HCT116 (cell line): Measurements from ENCODE around the gene TUT7. TPM values are rescaled to one million over a fixed set of nuclear protein-coding genes. Genes with fewer than 3 reads are reported as not detected.
"Not testable (repeated sequence)": the region's sequence is repeated elsewhere in the genome, so short reads cannot be mapped to it uniquely, and the experiment has no call there.

ENCODE experiments used
- ATAC-seq: fragments of 200-7000 bp; cut with Tn5 transposase; 2 replicates; pipeline ENCODE4 v1.9.1; 2020; ENCODE audit warnings: mild to moderate bottlenecking, moderate library complexity
- BruUV-seq: library from RNA; stranded (reverse); fragments of 400-500 nt; replicated peaks from 2 replicates; lab custom pipeline; 2021; lab: Mats Ljungman, UMichigan
- CTCF ChIA-PET: fragments of 300-600 bp; sonication (Branson Sonifier 250); formaldehyde crosslinking; loops from one replicate; lab custom pipeline; 2021; ENCODE audit warnings: antibody characterized with exemption; lab: Charles Lee
- POLR2A ChIA-PET: fragments of 300-600, 350-600 bp; sonication (Branson Sonifier 250); formaldehyde crosslinking; loops from one replicate; lab custom pipeline; 2021; ENCODE audit warnings: antibody characterized with exemption; lab: Charles Lee
- RAD21 ChIA-PET, 2 experiments: fragments of 300-600 bp; sonication (Branson Sonifier 250); formaldehyde crosslinking; loops; one replicate each; lab custom pipeline; 2023; ENCODE audit warnings: low total read pairs in 2 of 2; ENCODE audit not compliant: uncharacterized antibody in 2 of 2, unreplicated experiment in 2 of 2, low non-redundant PET in 1 of 2; lab: Charles Lee
- DNase-seq: peaks from one replicate; pipeline ENCODE4 v3.0.0-alpha.2; 2010; ENCODE audit warnings: low read depth, low spot score
- H2AFZ ChIP-seq: fragments of 200-600 bp; shearing (Covaris generic), sonication (generic); 2 replicates; pipeline ENCODE4 v1.6.1; 2017; ENCODE audit warnings: low read depth, mixed run types, mixed read lengths, antibody characterized with exemption, low read length; ENCODE audit not compliant: poor library complexity, severe bottlenecking
- H3K27ac ChIP-seq: 2 replicates; pipeline ENCODE4 v1.5.1; 2012; ENCODE audit warnings: low read depth, low read length
- H3K27me3 ChIP-seq: fragments of 200-600 bp; sonication (generic); 2 replicates; pipeline ENCODE4 v1.6.1; 2016; ENCODE audit warnings: mixed run types, low read length, mixed read lengths; ENCODE audit not compliant: insufficient read depth
- H3K36me3 ChIP-seq, 2 experiments: fragments of 200-500 bp in 1 of 2; fragments of 200-600 bp in 1 of 2; sonication (Bioruptor generic) in 1 of 2; sonication (generic) in 1 of 2; 2 replicates each; pipeline versions ENCODE4 v1.5.1 to v1.6.1; 2014 to 2016; ENCODE audit warnings: low read length in 2 of 2, inconsistent platforms in 1 of 2, mixed read lengths in 1 of 2, mixed run types in 1 of 2; ENCODE audit not compliant: insufficient read depth in 2 of 2, control insufficient read depth in 1 of 2
- H3K4me1 ChIP-seq, 2 experiments: fragments of 200-600 bp in 1 of 2; sonication (generic) in 1 of 2; 2 replicates each; pipeline versions ENCODE4 v1.5.1 to v1.6.1; 2012 to 2017; ENCODE audit warnings: low read length in 2 of 2, inconsistent platforms in 1 of 2, mild to moderate bottlenecking in 1 of 2, mixed read lengths in 1 of 2, mixed run types in 1 of 2, moderate library complexity in 1 of 2; ENCODE audit not compliant: insufficient read depth in 2 of 2, control insufficient read depth in 1 of 2
- H3K4me2 ChIP-seq: fragments of 200-600 bp; sonication (generic); 2 replicates; pipeline ENCODE4 v1.6.1; 2017; ENCODE audit warnings: mixed run types, low read length, mixed read lengths
- H3K4me3 ChIP-seq, 2 experiments: fragments of 200-600 bp in 1 of 2; sonication (generic) in 1 of 2; replicated peaks in 1 of 2; 2 replicates each; pipeline ENCODE4 v1.5.1; 2011 to 2016; ENCODE audit warnings: low read length in 2 of 2, control low read depth in 1 of 2, low read depth in 1 of 2, mild to moderate bottlenecking in 1 of 2, mixed read lengths in 1 of 2, mixed run types in 1 of 2
- H3K79me2 ChIP-seq: fragments of 200-600 bp; sonication (generic); 2 replicates; pipeline ENCODE4 v1.6.1; 2017; ENCODE audit warnings: mild to moderate bottlenecking, mixed run types, low read length, moderate library complexity, mixed read lengths; ENCODE audit not compliant: insufficient read depth
- H3K9ac ChIP-seq: fragments of 200-600 bp; sonication (generic); 2 replicates; pipeline ENCODE4 v1.6.1; 2016; ENCODE audit warnings: low read length, mixed read lengths
- H3K9me2 ChIP-seq: fragments of 200-600 bp; sonication (generic), shearing (Covaris generic); 2 replicates; pipeline ENCODE4 v1.6.1; 2017; ENCODE audit warnings: mixed run types, mild to moderate bottlenecking, moderate library complexity; ENCODE audit not compliant: insufficient read depth
- H3K9me3 ChIP-seq, 2 experiments: fragments of 200-500 bp in 1 of 2; fragments of 200-600 bp in 1 of 2; sonication (Bioruptor generic) in 1 of 2; sonication (generic) in 1 of 2; 2 replicates each; pipeline ENCODE4 v1.6.1; 2014 to 2017; ENCODE audit warnings: low read length in 2 of 2, mixed read lengths in 2 of 2, inconsistent platforms in 1 of 2, low read depth in 1 of 2, mild to moderate bottlenecking in 1 of 2, mixed run types in 1 of 2, moderate library complexity in 1 of 2; ENCODE audit not compliant: control insufficient read depth in 1 of 2, insufficient read depth in 1 of 2
- H4K20me1 ChIP-seq: fragments of 200-600 bp; sonication (generic), shearing (Covaris generic); 2 replicates; pipeline ENCODE4 v1.6.1; 2017; ENCODE audit warnings: mixed run types, mild to moderate bottlenecking, moderate library complexity; ENCODE audit not compliant: insufficient read depth
- CBX3 ChIP-seq: IDR thresholded peaks from 2 replicates; pipeline ENCODE4 v1.6.1; 2012; ENCODE audit warnings: low read depth
- EGR1 ChIP-seq: IDR thresholded peaks from 2 replicates; pipeline ENCODE4 v1.6.1; 2012; ENCODE audit warnings: low read depth
- ELF1 ChIP-seq: IDR thresholded peaks from 2 replicates; pipeline ENCODE4 v1.6.1; 2012; ENCODE audit warnings: low read depth, borderline replicate concordance
- EZH2 ChIP-seq: fragments of 200-600 bp; sonication (generic); IDR thresholded peaks from 2 replicates; pipeline ENCODE4 v1.6.1; 2017; ENCODE audit warnings: antibody characterized with exemption, mixed run types
- EZH2phosphoT487 ChIP-seq: fragments of 200-600 bp; IDR thresholded peaks from 2 replicates; pipeline ENCODE4 v1.6.1; 2018; ENCODE audit warnings: antibody characterized with exemption, borderline replicate concordance
- JUND ChIP-seq: IDR thresholded peaks from 2 replicates; pipeline ENCODE4 v1.6.1; 2012
- MAX ChIP-seq: IDR thresholded peaks from 2 replicates; pipeline ENCODE4 v1.6.1; 2012
- POLR2A ChIP-seq: IDR thresholded peaks from 2 replicates; pipeline ENCODE4 v1.7.0; 2011; ENCODE audit warnings: borderline replicate concordance; ENCODE audit not compliant: insufficient read depth, insufficient read length; ENCODE audit errors: extremely low read depth
- POLR2AphosphoS5 ChIP-seq: IDR thresholded peaks from 2 replicates; pipeline ENCODE4 v1.6.1; 2011; ENCODE audit warnings: mild to moderate bottlenecking, low read depth, low read length, moderate library complexity
- RAD21 ChIP-seq: IDR thresholded peaks from 2 replicates; pipeline ENCODE4 v1.6.1; 2012; ENCODE audit warnings: low read depth, mild to moderate bottlenecking
- REST ChIP-seq: IDR thresholded peaks from 2 replicates; pipeline ENCODE4 v1.6.1; 2012; ENCODE audit warnings: low read depth
- SP1 ChIP-seq: IDR thresholded peaks from 2 replicates; pipeline ENCODE4 v1.6.1; 2012; ENCODE audit warnings: low read depth
- TCF7L2 ChIP-seq: IDR thresholded peaks from 2 replicates; pipeline ENCODE4 v1.7.0; 2011; ENCODE audit warnings: borderline replicate concordance, inconsistent platforms; ENCODE audit not compliant: insufficient read depth, insufficient read length; ENCODE audit errors: extremely low read depth
- YY1 ChIP-seq: IDR thresholded peaks from 2 replicates; pipeline ENCODE4 v1.6.1; 2011; ENCODE audit warnings: low read length, low read depth, moderate library complexity, mild to moderate bottlenecking; ENCODE audit not compliant: insufficient replicate concordance; ENCODE audit errors: extremely low read depth
- ZFX ChIP-seq: fragments of 450-650 bp; IDR thresholded peaks from 2 replicates; pipeline ENCODE4 v1.6.1; 2017
- ZNF274 ChIP-seq: fragments of 200-500 bp; sonication (Bioruptor generic); IDR thresholded peaks from 2 replicates; pipeline ENCODE4 v1.6.1; 2014; ENCODE audit warnings: mild to moderate bottlenecking, low read depth, low read length, inconsistent platforms
- intact Hi-C: fragments of 100-400 bp; cut with micrococcal nuclease; formaldehyde crosslinking; loops from 2 replicates; pipeline ENCODE4 v1.10.0; 2022
- total RNA-seq: library from RNA; stranded (reverse); gene quantifications from one replicate; pipeline ENCODE4 v1.2.1, GENCODE V29; 2021; ENCODE audit not compliant: unreplicated experiment
- TF ChIP-seq, protein P1 (sequence below): IDR thresholded peaks from 2 replicates; pipeline ENCODE4 v1.6.1; 2012

Gene TUT7
- total RNA-seq, 1 experiment from 2014 or later = 23.1 TPM

GRCh38 chr9:86290341-86290740 lies 63.9 kb downstream of the TUT7 start:
- H3K36me3 ChIP-seq, DNase-seq, H3K27ac ChIP-seq, BruUV-seq, H3K4me2 ChIP-seq, RAD21 ChIA-PET, H3K9ac ChIP-seq, CTCF ChIA-PET, ATAC-seq, H3K79me2 ChIP-seq, H3K9me3 ChIP-seq, H3K4me3 ChIP-seq, intact Hi-C loops, POLR2A ChIA-PET, H3K4me1 ChIP-seq, H2AFZ ChIP-seq, H4K20me1 ChIP-seq, H3K9me2 ChIP-seq, H3K27me3 ChIP-seq: not testable (repeated sequence)

GRCh38 chr9:86288499-86289198 lies 65.6 kb downstream of the TUT7 start:
- Histone ChIP-seq H3K9me2 (no peaks in the 10 kb centered on the region), H3K4me1 (no peaks in the 10 kb centered on the region), H3K27me3 (no peaks in the 10 kb centered on the region), H3K79me2 (no peaks in the 10 kb centered on the region), H3K9ac (no peak overlapping the region), H3K4me2 (no peak overlapping the region), H3K4me3 (no peak overlapping the region), H3K27ac (no peak overlapping the region), H4K20me1 (no peaks in the 10 kb centered on the region), H3K9me3 (no peaks in the 10 kb centered on the region), H3K36me3 (no peaks in the 10 kb centered on the region), H2AFZ (no peak overlapping the region)
- no TSS peak for BruUV-seq
- intact Hi-C loops = loop anchor here (5.0 kb wide), 1 partner anchor 1034 kb away; no protein-coding TSS in a partner anchor
- ChIA-PET RAD21 (no interaction called here), CTCF (no interaction called here), POLR2A (no interaction called here)
- DNase-seq (no peak), ATAC-seq (no peak)
- TF ChIP-seq YY1 (no peak), ZNF274 (no peak), POLR2AphosphoS5 (no peak), JUND (no peak), TCF7L2 (no peak), EZH2phosphoT487 (no peak), POLR2A (no peak), EZH2 (no peak), RAD21 (no peak), MAX (no peak), ELF1 (no peak), CBX3 (no peak), SP1 (no peak), EGR1 (no peak), REST (no peak), ZFX (no peak)
- TF ChIP-seq, protein P1, sequence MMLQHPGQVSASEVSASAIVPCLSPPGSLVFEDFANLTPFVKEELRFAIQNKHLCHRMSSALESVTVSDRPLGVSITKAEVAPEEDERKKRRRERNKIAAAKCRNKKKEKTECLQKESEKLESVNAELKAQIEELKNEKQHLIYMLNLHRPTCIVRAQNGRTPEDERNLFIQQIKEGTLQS = no peak
